RCC 7860 (cell line): ENCODE measurements around the gene TMEM92.
"Not testable (repeated sequence)": the region's sequence is repeated elsewhere in the genome, so short reads cannot be mapped to it uniquely, and the experiment has no call there.

Experiments used
- DNase-seq: peaks from one replicate; pipeline ENCODE4 v3.0.0-alpha.2; 2015; ENCODE audit warnings: low spot score
- FAIRE-seq: peaks from 2 replicates; lab custom pipeline; 2012; peaks lifted over from hg19 to GRCh38; lab: Jason Lieb, UNC

The TMEM92 gene

DNA sequence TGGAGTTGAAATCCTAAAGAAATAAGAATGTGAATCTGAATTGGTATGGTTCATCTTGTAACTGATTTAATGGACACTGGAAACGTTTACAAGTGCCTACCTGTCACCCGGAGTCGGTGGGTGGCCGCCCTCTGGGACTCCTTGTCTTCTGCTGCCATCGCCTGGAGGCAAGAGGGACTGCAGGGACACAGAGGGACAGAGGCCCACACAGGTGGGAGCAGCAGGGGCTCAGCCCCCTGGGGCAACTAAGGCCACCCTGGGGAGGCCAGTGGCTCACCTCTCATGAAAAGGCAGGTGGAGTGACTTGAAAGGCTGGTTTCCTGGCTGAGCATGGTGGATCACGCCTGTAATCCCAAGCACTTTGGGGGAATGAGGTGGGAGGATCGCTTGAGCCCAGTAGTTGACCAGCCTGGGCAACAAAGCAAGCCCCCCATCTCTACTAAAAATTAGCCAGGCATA is 23.2 kb downstream of the TMEM92 start:
- DNase-seq (peak; percentile 60), FAIRE-seq (no peak)

DNA sequence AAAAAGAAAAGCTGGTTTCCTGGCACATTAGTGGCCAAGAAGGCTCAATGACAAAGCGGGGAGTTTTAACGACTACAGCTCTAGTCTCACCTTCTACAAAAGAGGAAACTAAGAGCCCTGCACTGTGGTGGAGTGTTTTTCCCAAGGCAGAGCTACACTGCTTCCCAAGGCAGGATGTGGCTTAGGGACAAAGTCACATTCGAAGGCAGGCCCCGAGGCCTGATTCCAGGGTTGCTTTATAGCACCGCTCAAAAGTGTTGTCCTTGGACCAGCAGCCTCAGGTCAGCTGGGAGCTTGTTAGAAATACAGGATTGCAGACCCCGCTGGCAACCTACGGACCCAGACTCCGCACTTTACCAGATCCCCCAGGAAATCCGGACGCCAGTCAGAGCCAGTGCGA is 23.8 kb downstream of the TMEM92 start:
- FAIRE-seq: no peak
- no peak for DNase-seq

DNA sequence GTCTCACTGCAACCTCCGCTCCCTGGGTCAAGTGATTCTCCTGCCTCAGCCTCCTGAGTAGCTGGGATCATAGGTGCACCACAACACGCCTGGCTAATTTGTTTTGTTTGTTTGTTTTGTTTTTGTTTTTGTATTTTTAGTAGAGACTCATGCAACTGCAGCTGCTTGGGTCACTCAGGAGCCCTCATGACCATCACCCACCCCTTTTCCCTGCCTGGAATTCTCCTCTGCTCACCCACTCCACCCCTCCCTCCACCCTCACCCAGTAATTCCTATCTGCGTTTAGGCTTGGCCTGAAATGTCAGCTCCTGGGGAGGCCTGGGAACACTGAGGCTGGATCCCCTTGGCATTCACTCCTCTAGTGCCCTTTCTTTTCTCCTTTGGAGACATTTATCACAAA is 25.5 kb downstream of the TMEM92 start:
- DNase-seq (no peak), FAIRE-seq (no peak)

DNA sequence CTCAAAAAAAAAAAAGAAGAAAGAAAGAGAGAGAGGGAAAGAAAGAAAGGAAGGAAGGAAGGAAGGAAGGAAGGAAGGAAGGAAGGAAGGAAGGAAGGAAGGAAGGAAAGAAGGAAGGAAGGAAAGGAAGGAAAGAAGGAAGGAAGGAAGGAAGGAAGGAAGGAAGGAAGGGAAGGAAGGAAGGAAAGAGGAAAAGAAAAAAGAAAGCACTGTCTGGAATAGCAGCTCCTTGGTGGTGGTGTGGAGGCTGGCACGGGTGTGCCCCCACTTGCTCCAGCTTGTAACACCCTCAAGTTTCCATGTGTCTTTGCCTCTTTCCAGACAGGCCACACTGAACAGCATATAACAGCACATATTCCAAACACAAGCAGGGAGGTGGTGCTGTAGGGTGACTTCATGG is 26.6 kb downstream of the TMEM92 start:
- DNase-seq, FAIRE-seq: not testable (repeated sequence)

DNA sequence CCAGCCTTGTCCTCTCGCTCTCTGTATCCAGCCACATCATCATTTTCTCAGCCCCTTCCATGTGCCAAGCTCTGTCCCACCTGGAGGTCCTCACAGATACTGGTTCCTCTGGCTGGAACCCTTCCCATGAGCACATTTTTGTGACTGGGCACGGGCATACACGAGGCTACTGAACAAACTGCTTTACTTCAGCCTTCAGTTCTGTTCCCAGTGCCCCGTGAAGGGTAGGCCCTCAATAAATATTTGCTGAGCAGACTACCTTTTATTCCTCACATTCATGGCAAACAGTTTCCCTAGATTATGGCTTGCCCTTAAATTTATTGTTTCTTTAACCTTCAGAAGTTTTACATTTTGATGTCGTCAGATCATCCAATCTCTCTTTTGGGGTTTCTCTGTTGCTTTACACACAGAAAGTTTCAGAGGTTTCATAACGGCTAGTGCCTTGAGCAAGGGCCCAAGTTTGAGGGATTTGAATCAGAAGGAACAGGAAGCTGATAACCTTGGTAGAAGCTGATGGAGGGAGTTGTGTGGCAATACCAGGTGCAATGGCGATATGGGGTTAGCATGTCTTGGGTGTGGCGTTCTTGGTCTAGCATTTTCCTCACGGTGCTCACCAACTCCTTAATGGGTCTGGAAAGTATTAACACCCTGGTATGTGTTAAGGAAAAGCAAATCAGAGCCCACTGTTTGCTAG is 27.8 kb downstream of the TMEM92 start:
- FAIRE-seq (no peak), DNase-seq (no peak)

DNA sequence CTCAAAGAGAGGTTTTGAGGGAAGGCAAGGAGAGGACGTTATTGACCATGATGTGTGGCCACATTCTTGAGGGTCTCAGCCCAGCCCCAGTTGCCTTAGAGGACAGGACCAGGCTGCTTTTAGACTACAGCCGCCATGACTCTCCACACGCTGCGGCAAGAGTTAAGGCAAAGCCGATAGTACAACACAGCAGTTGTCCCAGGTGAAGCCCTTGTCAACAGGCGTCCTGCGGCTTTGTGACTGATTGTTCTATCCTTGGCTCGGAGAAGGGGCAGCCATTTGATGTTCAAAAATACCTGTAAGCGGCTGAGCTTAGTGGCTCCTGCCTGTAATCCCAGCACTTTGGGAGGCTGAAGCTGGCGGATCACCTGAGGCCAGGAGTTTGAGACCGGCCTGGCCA is 28.8 kb downstream of the TMEM92 start:
- FAIRE-seq: no peak
- DNase-seq: no peak

DNA sequence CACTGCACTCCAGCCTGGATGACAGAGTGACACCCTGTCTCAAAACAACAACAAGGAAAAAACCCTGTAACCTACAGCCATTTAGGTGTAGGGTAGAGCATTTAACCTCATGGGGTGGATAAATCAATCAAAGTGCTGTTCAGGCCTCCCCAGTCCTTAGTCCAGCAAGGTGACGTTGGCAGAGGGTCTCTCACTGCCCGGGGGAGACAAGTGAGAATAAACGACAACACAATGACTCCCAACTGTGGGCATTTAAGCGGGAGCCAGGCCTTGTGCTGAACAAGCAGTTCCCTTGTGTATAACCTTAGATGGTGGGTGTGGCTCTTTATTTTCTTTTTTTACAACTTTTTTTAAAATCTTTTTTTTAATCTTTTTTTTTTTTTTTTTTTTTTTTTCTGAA is 29.3 kb downstream of the TMEM92 start:
- DNase-seq (no peak), FAIRE-seq (no peak)

DNA sequence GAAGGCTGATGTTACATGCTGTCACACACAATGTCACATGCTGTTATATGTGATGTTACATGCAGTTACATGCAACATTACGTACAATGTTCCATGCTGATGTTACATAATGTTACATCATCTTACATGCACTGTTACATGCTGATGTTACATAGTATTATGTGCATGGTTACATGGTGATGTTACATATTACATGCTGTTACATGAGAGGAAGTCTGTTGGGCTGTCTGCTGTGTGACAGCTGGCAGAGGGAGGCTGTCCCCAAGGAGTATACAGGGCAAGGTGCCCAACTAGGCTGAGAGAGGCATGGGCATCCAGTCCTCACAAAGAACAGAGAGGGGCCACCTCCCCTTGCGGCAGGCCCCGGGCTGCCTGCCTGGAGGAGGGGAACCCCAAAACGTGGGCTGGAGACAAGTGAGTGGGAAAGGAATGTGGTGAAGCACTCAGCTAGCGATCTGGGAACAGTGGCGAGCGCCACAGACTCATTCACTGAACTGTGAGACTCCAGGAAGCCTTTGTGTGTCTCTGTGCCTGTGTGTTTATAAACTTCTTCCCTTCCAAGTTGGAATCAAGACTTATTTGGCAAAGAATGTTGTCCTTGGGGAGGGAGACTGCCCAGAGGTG is 30.6 kb downstream of the TMEM92 start:
- DNase-seq: no peak
- no peak for FAIRE-seq

DNA sequence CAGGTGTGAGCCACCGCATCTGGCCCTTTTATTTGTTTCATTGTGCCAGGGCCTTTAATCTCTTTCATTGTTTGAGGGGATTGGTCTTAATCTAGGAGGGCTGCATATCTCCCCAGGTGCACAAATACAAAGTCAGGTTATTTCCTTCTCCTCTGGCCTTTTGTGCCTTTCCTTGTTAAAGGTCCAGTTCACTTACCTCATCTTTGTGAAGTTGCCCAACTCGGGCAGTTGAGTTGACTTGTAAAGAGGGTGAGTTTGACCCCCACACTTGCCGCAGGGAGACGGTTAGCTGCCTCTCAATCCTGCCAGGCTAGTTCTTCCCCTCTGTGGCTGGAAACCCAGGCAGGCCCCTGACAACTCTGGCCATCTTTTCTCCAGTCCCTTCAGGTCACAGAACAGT is 33.4 kb downstream of the TMEM92 start:
- FAIRE-seq (no peak), DNase-seq (no peak)

DNA sequence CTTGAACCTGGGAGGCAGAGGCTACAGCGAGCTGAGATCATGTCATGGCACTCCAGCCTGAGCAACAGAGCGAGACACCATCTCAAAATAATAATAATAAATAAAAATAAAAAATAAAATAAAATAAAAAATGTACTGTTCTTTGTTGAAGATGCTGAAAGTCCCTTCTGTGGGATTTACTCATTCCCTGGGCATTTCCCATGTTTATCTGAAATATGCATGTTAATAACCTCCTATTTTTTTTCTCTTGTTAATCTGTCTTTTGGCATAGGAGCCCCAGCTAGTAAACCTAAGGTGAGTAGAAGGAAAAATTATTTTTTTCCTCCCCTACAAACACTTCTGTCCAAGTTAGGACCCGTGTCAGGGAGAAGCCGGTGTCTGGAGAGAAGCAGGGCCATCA is 34.4 kb downstream of the TMEM92 start:
- DNase-seq (no peak), FAIRE-seq (no peak)

DNA sequence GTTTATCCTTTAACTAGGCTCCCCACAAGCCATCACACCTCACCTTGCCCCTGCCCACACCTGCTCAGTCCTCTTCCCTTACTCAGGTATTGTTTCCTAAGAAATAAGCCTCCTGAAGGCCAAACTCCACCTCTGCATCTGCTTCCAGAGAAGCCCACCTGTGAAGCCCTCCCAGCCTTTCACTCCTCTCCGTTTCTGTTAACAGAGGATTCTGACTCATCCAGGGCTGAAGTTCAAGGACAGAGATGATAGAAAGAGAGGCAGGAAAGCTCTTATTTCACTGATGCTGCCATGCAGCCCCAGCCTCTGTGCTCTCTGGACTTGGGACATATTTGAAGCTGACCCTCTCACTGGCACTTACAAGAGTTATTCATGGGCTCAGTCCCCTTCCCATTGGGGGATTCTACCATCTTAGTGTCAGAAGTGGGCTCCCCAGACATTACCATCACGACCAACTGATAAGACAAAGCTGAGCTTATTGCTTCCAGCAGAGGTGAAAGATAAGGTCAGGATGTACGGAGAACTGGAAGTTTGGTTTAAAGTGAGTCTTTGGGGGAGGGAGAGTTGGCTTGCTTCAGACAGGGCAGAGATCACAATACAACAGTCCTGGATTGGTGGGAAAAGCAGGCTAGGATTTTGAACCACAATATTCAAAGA is 36.3 kb downstream of the TMEM92 start:
- DNase-seq (no peak), FAIRE-seq (no peak)

DNA sequence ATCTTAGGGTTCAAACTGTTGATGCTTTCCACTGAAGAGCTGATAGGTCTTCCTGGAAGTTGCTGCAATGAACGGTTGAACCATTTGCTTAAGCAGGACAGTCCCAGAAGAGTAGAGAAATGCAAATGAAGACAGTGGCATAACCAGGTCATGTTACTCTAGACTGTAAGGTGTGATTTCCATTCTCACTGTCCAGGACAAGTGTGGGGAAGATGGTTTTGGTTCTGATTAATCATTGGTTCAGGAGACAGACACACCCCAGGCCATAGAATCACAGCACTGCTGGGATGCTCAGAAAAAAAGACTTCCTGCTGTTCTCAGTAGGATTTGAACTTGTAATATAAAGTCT is 36.8 kb downstream of the TMEM92 start:
- FAIRE-seq (no peak), DNase-seq (no peak)

DNA sequence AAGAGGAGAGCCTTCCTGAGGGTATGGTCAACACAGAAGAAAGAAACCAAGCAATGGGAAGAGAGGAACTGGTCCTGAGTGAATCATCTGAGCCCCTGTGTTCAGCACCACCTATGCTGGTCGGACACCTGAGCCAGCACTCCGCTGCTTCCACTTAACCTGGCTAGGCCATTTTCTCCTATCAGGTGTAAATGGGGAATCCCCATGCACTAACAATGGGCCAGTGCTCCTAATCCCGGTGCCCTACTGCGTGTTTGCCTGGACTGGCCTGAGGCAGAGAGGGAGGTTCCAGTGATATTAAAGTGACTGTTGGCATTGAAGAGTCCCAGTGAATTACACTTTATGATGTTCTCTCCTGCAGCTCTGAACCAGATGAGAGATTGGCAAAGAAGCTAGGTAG is 37.2 kb downstream of the TMEM92 start:
- no peak for DNase-seq
- no peak for FAIRE-seq

DNA sequence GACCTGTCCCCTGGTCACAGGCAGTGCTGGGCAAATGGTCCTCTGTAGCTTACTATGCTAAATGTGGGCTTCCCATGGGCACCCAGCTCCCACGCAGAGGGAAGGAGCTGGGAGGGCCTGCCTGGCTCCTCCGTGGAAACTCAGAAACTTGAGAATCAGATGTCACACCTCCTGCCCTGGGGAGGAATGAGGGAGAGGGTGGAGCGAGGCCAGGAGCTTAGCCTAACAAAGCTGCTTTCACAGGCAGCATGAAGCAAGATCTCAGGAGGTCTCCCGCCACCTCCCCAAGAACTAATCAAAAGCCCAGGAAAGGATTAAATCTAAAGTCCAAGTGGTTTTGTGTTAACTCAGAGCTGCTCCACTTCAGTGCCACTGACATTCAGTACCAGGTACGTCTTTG is 38.0 kb downstream of the TMEM92 start:
- no peak for DNase-seq
- FAIRE-seq: no peak

DNA sequence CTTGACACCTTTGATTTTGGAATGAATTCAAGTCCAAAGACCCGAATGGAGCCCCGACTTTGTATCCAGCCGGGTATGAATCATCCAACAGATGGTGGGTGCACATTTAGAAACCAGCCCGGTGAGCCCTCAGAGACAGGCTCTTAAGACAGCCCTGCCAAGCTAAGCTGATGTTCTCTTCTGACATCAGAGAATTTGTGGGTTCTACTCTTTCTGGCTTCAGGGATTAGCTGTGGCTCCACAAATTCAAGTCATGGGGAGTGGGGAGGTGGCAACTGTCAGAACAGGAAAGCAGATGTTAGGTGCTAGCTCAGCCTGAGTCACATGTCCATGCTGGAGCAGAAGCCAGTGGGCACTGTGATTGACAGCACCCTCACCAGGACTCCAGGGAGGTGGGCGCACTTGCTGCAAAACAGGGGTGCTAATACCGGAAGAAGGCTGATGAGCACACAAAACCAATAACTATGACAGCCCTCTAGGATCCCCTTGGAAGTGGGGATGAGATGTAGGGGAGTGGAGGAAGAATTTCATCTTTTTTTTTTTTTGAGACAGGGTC is 40.3 kb downstream of the TMEM92 start:
- FAIRE-seq (no peak), DNase-seq (no peak)

DNA sequence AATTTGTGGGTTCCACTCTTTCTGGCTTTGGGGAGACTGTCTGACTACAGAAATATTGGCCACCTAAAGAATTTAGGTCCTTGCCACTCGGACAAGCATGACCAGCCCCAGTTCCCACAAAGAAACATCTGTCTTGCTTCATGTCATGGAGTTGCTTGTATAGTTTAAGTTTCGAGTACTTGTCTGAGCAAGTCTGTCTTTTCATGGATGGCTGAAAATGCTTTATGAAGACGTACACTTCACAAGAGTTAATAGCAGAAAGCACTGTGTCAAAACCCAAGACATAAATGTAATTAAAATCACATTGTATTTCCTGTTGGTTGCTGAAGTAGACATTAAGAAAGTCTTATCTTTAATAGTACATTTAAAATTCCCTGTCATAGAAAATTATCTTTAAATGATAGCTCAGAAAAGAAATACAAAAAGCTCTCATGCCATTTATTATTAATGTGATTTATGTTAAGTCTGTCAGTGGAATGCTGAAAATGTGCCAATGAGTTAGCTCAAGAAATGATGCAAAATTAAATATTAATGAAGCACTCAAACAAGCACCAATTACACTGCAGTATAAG is 41.8 kb downstream of the TMEM92 start:
- DNase-seq (no peak), FAIRE-seq (no peak)

DNA sequence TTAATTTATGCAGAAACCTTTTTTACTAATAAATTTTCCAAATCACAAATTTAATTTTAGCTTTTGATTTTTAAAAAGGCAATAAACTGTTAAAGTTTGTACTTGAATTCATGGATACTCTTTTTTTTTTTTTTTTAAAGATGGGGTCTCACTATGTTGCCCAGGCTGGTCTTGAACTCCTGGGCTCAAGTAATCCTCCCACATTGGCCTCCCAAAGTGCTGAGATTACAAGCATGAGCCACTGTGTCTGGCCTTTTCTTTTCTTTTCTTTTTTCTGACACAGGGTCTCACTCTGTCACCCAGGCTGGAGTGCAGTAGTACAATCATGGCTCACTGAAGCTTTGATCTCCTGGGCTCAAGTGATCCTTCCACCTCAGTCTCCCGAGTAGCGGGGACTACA is 42.4 kb downstream of the TMEM92 start:
- FAIRE-seq, DNase-seq: not testable (repeated sequence)

DNA sequence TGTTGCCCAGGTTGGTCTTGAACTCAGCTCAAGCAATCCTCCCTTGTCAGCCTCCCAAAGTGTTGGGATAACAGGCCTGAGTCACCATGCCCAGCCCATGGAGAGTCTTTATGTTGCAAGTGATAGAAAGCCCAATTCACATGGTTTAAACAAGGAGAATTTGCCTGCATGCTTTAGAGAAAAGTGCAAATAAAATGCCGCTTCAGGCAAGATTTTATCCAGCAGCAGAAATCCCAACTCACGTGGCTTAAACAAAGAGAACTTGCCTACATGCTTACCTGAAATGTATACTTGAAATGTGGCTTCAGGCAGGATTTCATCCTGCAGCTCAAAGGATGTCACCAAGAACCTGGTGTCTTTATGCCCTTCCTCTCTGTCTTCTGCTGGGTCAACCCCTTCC is 42.9 kb downstream of the TMEM92 start:
- FAIRE-seq: no peak
- no peak for DNase-seq

DNA sequence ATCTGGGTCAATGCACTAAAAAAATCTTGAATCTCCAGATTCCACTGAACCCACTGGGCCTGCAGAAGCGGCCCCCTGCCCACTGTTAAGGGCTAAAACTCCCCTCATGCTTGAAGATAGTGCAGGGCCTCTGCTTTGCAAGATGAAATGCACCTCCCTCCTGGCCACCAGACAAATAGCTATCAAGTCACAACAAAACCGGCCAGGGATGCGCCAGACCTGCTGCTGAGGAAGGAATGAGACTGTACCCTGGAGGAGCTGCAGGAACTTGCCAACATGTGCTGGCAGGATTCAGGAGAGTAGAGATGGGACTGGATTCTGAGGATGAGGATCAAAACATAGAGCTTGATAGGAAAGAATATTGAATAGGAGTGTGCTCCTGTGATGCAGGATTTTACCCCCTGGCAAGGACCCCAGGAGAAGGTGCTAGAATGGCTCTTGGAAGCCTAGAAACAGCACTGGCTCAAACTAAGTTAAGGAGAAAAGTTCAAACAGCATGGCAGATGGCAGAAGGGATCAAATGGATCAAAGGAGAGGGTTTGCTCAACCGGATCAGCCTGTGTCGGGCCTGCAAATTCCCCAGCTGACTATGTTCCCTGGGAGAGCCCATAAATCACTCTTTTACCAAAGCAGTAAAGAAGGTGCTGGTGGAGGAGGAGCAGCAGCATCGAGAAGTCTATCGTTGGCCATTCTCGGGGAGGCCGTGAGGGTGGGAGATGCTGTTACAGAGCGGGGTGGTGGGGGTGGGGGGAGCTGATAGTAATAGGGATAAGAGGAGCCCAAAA is 44.4 kb downstream of the TMEM92 start:
- DNase-seq (no peak), FAIRE-seq (no peak)

DNA sequence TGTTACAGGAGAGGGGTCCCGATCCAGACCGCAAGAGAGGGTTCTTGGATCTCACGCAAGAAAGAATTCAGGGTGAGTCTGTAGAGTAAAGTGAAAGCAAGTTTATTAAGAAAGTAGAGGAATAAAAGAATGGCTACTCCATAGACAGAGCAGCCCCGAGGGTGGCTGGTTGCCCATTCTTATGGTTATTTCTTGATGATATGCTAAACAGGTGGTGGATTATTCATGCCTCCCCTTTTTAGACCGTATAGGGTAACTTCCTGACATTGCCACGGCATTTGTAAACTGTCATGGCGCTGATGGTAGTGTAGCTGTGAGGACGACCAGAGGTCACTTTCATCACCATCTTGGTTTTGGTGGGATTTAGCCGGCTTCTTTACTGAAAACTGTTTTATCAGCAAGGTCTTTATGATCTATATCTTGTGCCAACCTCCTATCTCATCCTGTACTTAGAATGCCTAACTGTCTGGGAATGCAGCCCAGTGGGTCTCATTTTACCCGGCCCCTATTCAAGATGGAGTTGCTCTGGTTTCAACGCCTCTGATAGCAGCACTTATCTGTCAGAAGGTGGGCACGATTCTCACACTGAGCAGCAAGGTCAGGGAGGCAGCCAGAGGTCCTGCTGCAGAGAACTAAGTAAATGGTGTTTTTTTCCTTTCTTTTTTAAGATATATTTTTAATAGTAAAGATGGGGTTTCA is 45.2 kb downstream of the TMEM92 start:
- no peak for FAIRE-seq
- no peak for DNase-seq
